Measurements from ENCODE around the gene MYO5A. TPM values are rescaled to one million over a fixed set of nuclear protein-coding genes. Genes with fewer than 3 reads are reported as not detected.

MYO5A gene
- total and polyA plus RNA-seq, 2 donors (not counting 1 experiment from before 2014, with no cell fraction given) = 32.9 to 41.9 TPM

- Histone ChIP-seq H3K27me3 (ENCODE audit: control insufficient read depth, insufficient read depth, low read length) (no peaks in the 10 kb centered on the region), H3K79me2 (ENCODE audit: control insufficient read depth, insufficient read depth, low read length) (no peaks in the 10 kb centered on the region), H3K4me1 (ENCODE audit: control insufficient read depth, extremely low read depth, insufficient read depth, low read length) (no peaks in the 10 kb centered on the region), H3K27ac (ENCODE audit: insufficient read depth, low read length) (no peak overlapping the region), H3K9ac (ENCODE audit: insufficient read depth, low read length) (no peak overlapping the region), H3K4me2 (ENCODE audit: extremely low read depth, insufficient read depth, low read length) (no peak overlapping the region), H3K36me3 (ENCODE audit: control insufficient read depth, insufficient read depth, low read length) (peaks cover 2% of the 10 kb centered on the region), H3K9me3 (ENCODE audit: control insufficient read depth, insufficient read depth, low read depth, low read length) (no peaks in the 10 kb centered on the region), H2AFZ (ENCODE audit: low read length) (no peak overlapping the region), H3K4me3 (replicated peaks in 1 of 4; ENCODE audit: control extremely low read depth in 1 of 4, insufficient read depth in 1 of 4, low read depth in 3 of 4, low read length in 4 of 4) (no peak overlapping the region), H4K20me1 (ENCODE audit: control insufficient read depth, extremely low read depth, insufficient read depth, low read length) (no peaks in the 10 kb centered on the region)
- peak; percentile 16 to 60 for DNase-seq (ENCODE audit: low read depth in 2 of 2)
- TF ChIP-seq CTCF (conservative IDR thresholded peaks at IDR 0.05 in 1 of 2, IDR thresholded peaks at IDR 0.05 in 1 of 2; ENCODE audit: low read depth in 1 of 2, low read length in 2 of 2) (no peak), EZH2 (IDR thresholded peaks at IDR 0.05; ENCODE audit: low read length, missing control alignments) (no peak)
Observed at GRCh38 chr15:52326756-52327155, 201.9 kb downstream of the MYO5A start.

GRCh38 chr15:52324109-52324508 lies 204.6 kb downstream of the MYO5A start:
- Histone ChIP-seq H3K9me3 (ENCODE audit: control insufficient read depth, insufficient read depth, low read depth, low read length) (no peaks in the 10 kb centered on the region), H3K27me3 (ENCODE audit: control insufficient read depth, insufficient read depth, low read length) (no peaks in the 10 kb centered on the region), H3K79me2 (ENCODE audit: control insufficient read depth, insufficient read depth, low read length) (no peaks in the 10 kb centered on the region), H3K36me3 (ENCODE audit: control insufficient read depth, insufficient read depth, low read length) (peaks cover 5% of the 10 kb centered on the region), H2AFZ (ENCODE audit: low read length) (no peak overlapping the region), H4K20me1 (ENCODE audit: control insufficient read depth, extremely low read depth, insufficient read depth, low read length) (no peaks in the 10 kb centered on the region), H3K4me3 (replicated peaks in 1 of 4; ENCODE audit: control extremely low read depth in 1 of 4, insufficient read depth in 1 of 4, low read depth in 3 of 4, low read length in 4 of 4) (no peak overlapping the region), H3K27ac (ENCODE audit: insufficient read depth, low read length) (no peak overlapping the region), H3K4me2 (ENCODE audit: extremely low read depth, insufficient read depth, low read length) (no peak overlapping the region), H3K9ac (ENCODE audit: insufficient read depth, low read length) (no peak overlapping the region), H3K4me1 (ENCODE audit: control insufficient read depth, extremely low read depth, insufficient read depth, low read length) (no peaks in the 10 kb centered on the region)
- DNase-seq (ENCODE audit: low read depth in 2 of 2) = no peak
- no peak for TF ChIP-seq CTCF (conservative IDR thresholded peaks at IDR 0.05 in 1 of 2, IDR thresholded peaks at IDR 0.05 in 1 of 2; ENCODE audit: low read depth in 1 of 2, low read length in 2 of 2)
- TF ChIP-seq EZH2 (IDR thresholded peaks at IDR 0.05; ENCODE audit: low read length, missing control alignments) = no peak

- H4K20me1 ChIP-seq (ENCODE audit: control insufficient read depth, extremely low read depth, insufficient read depth, low read length) = no peaks in the 10 kb centered on the region
- H3K36me3 ChIP-seq (ENCODE audit: control insufficient read depth, insufficient read depth, low read length) = peaks cover 8% of the 10 kb centered on the region
- H3K9me3 ChIP-seq (ENCODE audit: control insufficient read depth, insufficient read depth, low read depth, low read length) = no peaks in the 10 kb centered on the region
- H3K27me3 ChIP-seq (ENCODE audit: control insufficient read depth, insufficient read depth, low read length) = no peaks in the 10 kb centered on the region
- no peak overlapping the region for H3K9ac ChIP-seq (ENCODE audit: insufficient read depth, low read length)
- no peak overlapping the region for H3K4me3 ChIP-seq (replicated peaks in 1 of 4; ENCODE audit: control extremely low read depth in 1 of 4, insufficient read depth in 1 of 4, low read depth in 3 of 4, low read length in 4 of 4)
- no peak overlapping the region for H3K4me2 ChIP-seq (ENCODE audit: extremely low read depth, insufficient read depth, low read length)
- DNase-seq (ENCODE audit: low read depth in 2 of 2) = no peak
- no peaks in the 10 kb centered on the region for H3K4me1 ChIP-seq (ENCODE audit: control insufficient read depth, extremely low read depth, insufficient read depth, low read length)
- no peak for TF ChIP-seq CTCF (conservative IDR thresholded peaks at IDR 0.05 in 1 of 2, IDR thresholded peaks at IDR 0.05 in 1 of 2; ENCODE audit: low read depth in 1 of 2, low read length in 2 of 2)
- no peak for TF ChIP-seq EZH2 (IDR thresholded peaks at IDR 0.05; ENCODE audit: low read length, missing control alignments)
- H2AFZ ChIP-seq (ENCODE audit: low read length) = no peak overlapping the region
- H3K27ac ChIP-seq (ENCODE audit: insufficient read depth, low read length) = no peak overlapping the region
- no peaks in the 10 kb centered on the region for H3K79me2 ChIP-seq (ENCODE audit: control insufficient read depth, insufficient read depth, low read length)
Observed at GRCh38 chr15:52318729-52319500, 209.8 kb downstream of the MYO5A start.

Data from fibroblast of lung (primary cell).